ENCODE measurements around the gene ITPA.

Gene ITPA

GRCh38 chr20:3218307-3218988 lies 9.2 kb downstream of the ITPA start:
- H3K36me3 ChIP-seq (ENCODE audit: control insufficient read depth, insufficient read depth, low read length): peaks cover 13% of the 10 kb centered on the region
- H3K4me1 ChIP-seq (ENCODE audit: control insufficient read depth, insufficient read depth, low read length): no peaks in the 10 kb centered on the region
- H3K9ac ChIP-seq (ENCODE audit: low read length): no peak overlapping the region
- H3K27me3 ChIP-seq (ENCODE audit: control insufficient read depth, insufficient read depth, low read length): no peaks in the 10 kb centered on the region
- no peak overlapping the region for H3K4me3 ChIP-seq (ENCODE audit: low read length)
- H3K27ac ChIP-seq (ENCODE audit: low read depth, low read length): no peak overlapping the region

GRCh38 chr20:3221398-3222226 lies 12.3 kb downstream of the ITPA start:
- Histone ChIP-seq H3K36me3 (ENCODE audit: control insufficient read depth, insufficient read depth, low read length) (peaks cover 5% of the 10 kb centered on the region), H3K27me3 (ENCODE audit: control insufficient read depth, insufficient read depth, low read length) (no peaks in the 10 kb centered on the region), H3K27ac (ENCODE audit: low read depth, low read length) (no peak overlapping the region), H3K4me1 (ENCODE audit: control insufficient read depth, insufficient read depth, low read length) (no peaks in the 10 kb centered on the region), H3K4me3 (ENCODE audit: low read length) (no peak overlapping the region), H3K9ac (ENCODE audit: low read length) (no peak overlapping the region)

GRCh38 chr20:3222635-3223600 lies 13.6 kb downstream of the ITPA start:
- H3K4me1 ChIP-seq (ENCODE audit: control insufficient read depth, insufficient read depth, low read length): no peaks in the 10 kb centered on the region
- no peak overlapping the region for H3K27ac ChIP-seq (ENCODE audit: low read depth, low read length)
- no peaks in the 10 kb centered on the region for H3K27me3 ChIP-seq (ENCODE audit: control insufficient read depth, insufficient read depth, low read length)
- no peak overlapping the region for H3K9ac ChIP-seq (ENCODE audit: low read length)
- H3K36me3 ChIP-seq (ENCODE audit: control insufficient read depth, insufficient read depth, low read length): peaks cover 5% of the 10 kb centered on the region
- H3K4me3 ChIP-seq (ENCODE audit: low read length): no peak overlapping the region

GRCh38 chr20:3223651-3223993 lies 14.3 kb downstream of the ITPA start:
- H3K4me1 ChIP-seq (ENCODE audit: control insufficient read depth, insufficient read depth, low read length): no peaks in the 10 kb centered on the region
- H3K4me3 ChIP-seq (ENCODE audit: low read length): no peak overlapping the region
- no peaks in the 10 kb centered on the region for H3K27me3 ChIP-seq (ENCODE audit: control insufficient read depth, insufficient read depth, low read length)
- no peak overlapping the region for H3K9ac ChIP-seq (ENCODE audit: low read length)
- peaks cover 5% of the 10 kb centered on the region for H3K36me3 ChIP-seq (ENCODE audit: control insufficient read depth, insufficient read depth, low read length)
- H3K27ac ChIP-seq (ENCODE audit: low read depth, low read length): no peak overlapping the region

- Histone ChIP-seq H3K4me3 (ENCODE audit: low read length) (no peak overlapping the region), H3K27ac (ENCODE audit: low read depth, low read length) (no peak overlapping the region), H3K36me3 (ENCODE audit: control insufficient read depth, insufficient read depth, low read length) (peaks cover 5% of the 10 kb centered on the region), H3K27me3 (ENCODE audit: control insufficient read depth, insufficient read depth, low read length) (no peaks in the 10 kb centered on the region), H3K9ac (ENCODE audit: low read length) (no peak overlapping the region), H3K4me1 (ENCODE audit: control insufficient read depth, insufficient read depth, low read length) (no peaks in the 10 kb centered on the region)
Observed at GRCh38 chr20:3223994-3224680, 14.8 kb downstream of the ITPA start.

- Histone ChIP-seq H3K36me3 (ENCODE audit: control insufficient read depth, insufficient read depth, low read length) (peaks cover 5% of the 10 kb centered on the region), H3K4me3 (ENCODE audit: low read length) (no peak overlapping the region), H3K27ac (ENCODE audit: low read depth, low read length) (no peak overlapping the region), H3K4me1 (ENCODE audit: control insufficient read depth, insufficient read depth, low read length) (no peaks in the 10 kb centered on the region), H3K27me3 (ENCODE audit: control insufficient read depth, insufficient read depth, low read length) (no peaks in the 10 kb centered on the region), H3K9ac (ENCODE audit: low read length) (no peak overlapping the region)
Observed at GRCh38 chr20:3224681-3225421, 15.6 kb downstream of the ITPA start.

- Histone ChIP-seq H3K4me1 (ENCODE audit: control insufficient read depth, insufficient read depth, low read length) (no peaks in the 10 kb centered on the region), H3K27ac (ENCODE audit: low read depth, low read length) (no peak overlapping the region), H3K4me3 (ENCODE audit: low read length) (no peak overlapping the region), H3K27me3 (ENCODE audit: control insufficient read depth, insufficient read depth, low read length) (no peaks in the 10 kb centered on the region), H3K9ac (ENCODE audit: low read length) (no peak overlapping the region), H3K36me3 (ENCODE audit: control insufficient read depth, insufficient read depth, low read length) (peaks cover 5% of the 10 kb centered on the region)
Observed at GRCh38 chr20:3226093-3226492, 16.8 kb downstream of the ITPA start.

GRCh38 chr20:3226864-3227263 lies 17.6 kb downstream of the ITPA start:
- H3K27ac ChIP-seq (ENCODE audit: low read depth, low read length): no peak overlapping the region
- H3K27me3 ChIP-seq (ENCODE audit: control insufficient read depth, insufficient read depth, low read length): no peaks in the 10 kb centered on the region
- peaks cover 5% of the 10 kb centered on the region for H3K36me3 ChIP-seq (ENCODE audit: control insufficient read depth, insufficient read depth, low read length)
- H3K9ac ChIP-seq (ENCODE audit: low read length): no peak overlapping the region
- H3K4me3 ChIP-seq (ENCODE audit: low read length): no peak overlapping the region
- no peaks in the 10 kb centered on the region for H3K4me1 ChIP-seq (ENCODE audit: control insufficient read depth, insufficient read depth, low read length)

- H3K4me1 ChIP-seq (ENCODE audit: control insufficient read depth, insufficient read depth, low read length): no peaks in the 10 kb centered on the region
- H3K36me3 ChIP-seq (ENCODE audit: control insufficient read depth, insufficient read depth, low read length): peaks cover 5% of the 10 kb centered on the region
- H3K27ac ChIP-seq (ENCODE audit: low read depth, low read length): no peak overlapping the region
- H3K4me3 ChIP-seq (ENCODE audit: low read length): no peak overlapping the region
- no peaks in the 10 kb centered on the region for H3K27me3 ChIP-seq (ENCODE audit: control insufficient read depth, insufficient read depth, low read length)
- no peak overlapping the region for H3K9ac ChIP-seq (ENCODE audit: low read length)
Observed at GRCh38 chr20:3227506-3227905, 18.2 kb downstream of the ITPA start.

- Histone ChIP-seq H3K9ac (ENCODE audit: low read length) (no peak overlapping the region), H3K27me3 (ENCODE audit: control insufficient read depth, insufficient read depth, low read length) (no peaks in the 10 kb centered on the region), H3K36me3 (ENCODE audit: control insufficient read depth, insufficient read depth, low read length) (peaks cover 2% of the 10 kb centered on the region), H3K4me3 (ENCODE audit: low read length) (no peak overlapping the region), H3K27ac (ENCODE audit: low read depth, low read length) (no peak overlapping the region), H3K4me1 (ENCODE audit: control insufficient read depth, insufficient read depth, low read length) (no peaks in the 10 kb centered on the region)
Observed at GRCh38 chr20:3227936-3228749, 18.8 kb downstream of the ITPA start.

- Histone ChIP-seq H3K9ac (ENCODE audit: low read length) (no peak overlapping the region), H3K4me3 (ENCODE audit: low read length) (no peak overlapping the region), H3K4me1 (ENCODE audit: control insufficient read depth, insufficient read depth, low read length) (no peaks in the 10 kb centered on the region), H3K27ac (ENCODE audit: low read depth, low read length) (no peak overlapping the region), H3K36me3 (ENCODE audit: control insufficient read depth, insufficient read depth, low read length) (no peaks in the 10 kb centered on the region), H3K27me3 (ENCODE audit: control insufficient read depth, insufficient read depth, low read length) (no peaks in the 10 kb centered on the region)
Observed at GRCh38 chr20:3228750-3229032, 19.4 kb downstream of the ITPA start.

Data from rectal smooth muscle tissue (tissue), 1 donor.